Activated B cell treated with CpG ODN at 0.5 μM for 24 hours (primary cell): ENCODE results near the gene PBX1. TPM values are rescaled to one million over a fixed set of nuclear protein-coding genes. Genes with fewer than 3 reads are reported as not detected.

ENCODE experiments used
- ATAC-seq: fragments of 200-7000 bp; cut with Tn5 transposase; one replicate; pipeline ENCODE4 v1.10.0; 2021; ENCODE audit warnings: low read depth, mild to moderate bottlenecking, moderate library complexity
- CTCF ChIA-PET: fragments of 350-600 bp; sonication (Branson Sonifier 250); formaldehyde crosslinking; loops from one replicate; lab custom pipeline; 2021; ENCODE audit warnings: antibody characterized with exemption; lab: Charles Lee
- POLR2A ChIA-PET: fragments of 350-600 bp; sonication (Branson Sonifier 250); formaldehyde crosslinking; loops from one replicate; lab custom pipeline; 2021; ENCODE audit warnings: antibody characterized with exemption; lab: Charles Lee
- DNase-seq: peaks from one replicate; pipeline ENCODE4 v3.0.0; 2022
- H3K27ac Mint-ChIP-seq: one replicate; pipeline ENCODE4 v1.8.0; 2020; ENCODE audit warnings: mixed read lengths
- H3K27me3 Mint-ChIP-seq: one replicate; pipeline ENCODE4 v1.8.0; 2021; ENCODE audit warnings: mixed read lengths
- H3K36me3 Mint-ChIP-seq: one replicate; pipeline ENCODE4 v1.8.0; 2021; ENCODE audit warnings: low read depth, mixed read lengths
- H3K4me1 Mint-ChIP-seq: one replicate; pipeline ENCODE4 v1.8.0; 2021; ENCODE audit warnings: mixed read lengths
- H3K4me3 Mint-ChIP-seq: one replicate; pipeline ENCODE4 v1.8.0; 2020; ENCODE audit warnings: mild to moderate bottlenecking, mixed read lengths
- H3K9me3 Mint-ChIP-seq: one replicate; pipeline ENCODE4 v1.8.0; 2020; ENCODE audit warnings: mixed read lengths
- CTCF ChIP-seq: fragments of 200-600 bp; IDR thresholded peaks from one replicate; pipeline ENCODE4 v1.8.0; 2022; ENCODE audit warnings: antibody characterized with exemption, mild to moderate bottlenecking
- intact Hi-C: fragments of 100-400 bp; cut with micrococcal nuclease; formaldehyde crosslinking; loops from one replicate; pipeline ENCODE4 v1.15.1; 2024
- total RNA-seq: library from RNA; stranded (reverse); gene quantifications from 2 replicates; pipeline ENCODE4 v1.2.3, GENCODE V29; 2022

PBX1 gene
- total RNA-seq, 1 donor from 2014 or later = not detected

- H3K36me3 Mint-ChIP-seq = no peaks in the 10 kb centered on the region
- ATAC-seq (no peak), DNase-seq (no peak)
- H3K27me3 Mint-ChIP-seq = peaks cover 7% of the 10 kb centered on the region
- H3K9me3 Mint-ChIP-seq = peaks cover 6% of the 10 kb centered on the region
- ChIA-PET CTCF (no interaction called here), POLR2A (no interaction called here)
- intact Hi-C loops = no loop called here
- H3K27ac Mint-ChIP-seq = no peak overlapping the region
- TF ChIP-seq CTCF = no peak
- no peak overlapping the region for H3K4me3 Mint-ChIP-seq
- H3K4me1 Mint-ChIP-seq = peaks cover 2% of the 10 kb centered on the region
Observed at GRCh38 chr1:164716992-164717703, 158.2 kb downstream of the PBX1 start.

GRCh38 chr1:164718821-164719220 is 159.8 kb downstream of the PBX1 start:
- no peak for TF ChIP-seq CTCF
- CTCF ChIA-PET = no interaction called here
- POLR2A ChIA-PET = no interaction called here
- Mint-ChIP-seq H3K36me3 (no peaks in the 10 kb centered on the region), H3K9me3 (peaks cover 6% of the 10 kb centered on the region), H3K27ac (no peak overlapping the region), H3K4me3 (no peak overlapping the region), H3K4me1 (peaks cover 2% of the 10 kb centered on the region), H3K27me3 (peaks cover 1% of the 10 kb centered on the region)
- DNase-seq (no peak), ATAC-seq (no peak)
- intact Hi-C loops = no loop called here

- no peak for ATAC-seq
- intact Hi-C loops = no loop called here
- CTCF ChIA-PET = no interaction called here
- H3K27me3 Mint-ChIP-seq = peaks cover under 1% of the 10 kb centered on the region
- POLR2A ChIA-PET = no interaction called here
- H3K4me1 Mint-ChIP-seq = peaks cover 2% of the 10 kb centered on the region
- no peak for DNase-seq
- no peaks in the 10 kb centered on the region for H3K36me3 Mint-ChIP-seq
- H3K27ac Mint-ChIP-seq = no peak overlapping the region
- TF ChIP-seq CTCF = no peak
- peaks cover 6% of the 10 kb centered on the region for H3K9me3 Mint-ChIP-seq
- no peak overlapping the region for H3K4me3 Mint-ChIP-seq
Observed at GRCh38 chr1:164719676-164720439, 160.9 kb downstream of the PBX1 start.

GRCh38 chr1:164720440-164721227 is 161.7 kb downstream of the PBX1 start:
- no peak overlapping the region for H3K27ac Mint-ChIP-seq
- peaks cover 6% of the 10 kb centered on the region for H3K9me3 Mint-ChIP-seq
- no peaks in the 10 kb centered on the region for H3K36me3 Mint-ChIP-seq
- no peak for TF ChIP-seq CTCF
- no peaks in the 10 kb centered on the region for H3K27me3 Mint-ChIP-seq
- H3K4me1 Mint-ChIP-seq = peaks cover 2% of the 10 kb centered on the region
- ATAC-seq (no peak), DNase-seq (no peak)
- H3K4me3 Mint-ChIP-seq = no peak overlapping the region
- ChIA-PET POLR2A (no interaction called here), CTCF (no interaction called here)
- intact Hi-C loops = no loop called here

- H3K4me1 Mint-ChIP-seq = peaks cover 2% of the 10 kb centered on the region
- CTCF ChIA-PET = no interaction called here
- no peak overlapping the region for H3K27ac Mint-ChIP-seq
- POLR2A ChIA-PET = no interaction called here
- DNase-seq (no peak), ATAC-seq (no peak)
- H3K36me3 Mint-ChIP-seq = no peaks in the 10 kb centered on the region
- no peak overlapping the region for H3K4me3 Mint-ChIP-seq
- H3K27me3 Mint-ChIP-seq = no peaks in the 10 kb centered on the region
- intact Hi-C loops = no loop called here
- no peak for TF ChIP-seq CTCF
- H3K9me3 Mint-ChIP-seq = peaks cover 6% of the 10 kb centered on the region
Observed at GRCh38 chr1:164721228-164721496, 162.2 kb downstream of the PBX1 start.
